HEK293T (cell line): Measurements from ENCODE around the gene CCDC34.

Source experiments
- CTCF ChIA-PET: fragments of 350-600 bp; formaldehyde crosslinking; extraction: SDS; loops from one replicate; lab custom pipeline; 2021; ENCODE audit warnings: antibody characterized with exemption, inconsistent platforms; lab: Yijun Ruan, JAX
- POLR2A ChIA-PET: fragments of 350-600 bp; formaldehyde crosslinking; extraction: SDS; loops from one replicate; lab custom pipeline; 2020; ENCODE audit warnings: antibody characterized with exemption, inconsistent platforms; lab: Yijun Ruan, JAX
- DNase-seq: peaks from one replicate; pipeline ENCODE4 v3.0.0; 2012; ENCODE audit warnings: mixed read lengths; ENCODE audit errors: extremely low spot score
- ARNT ChIP-seq: fragments of 450-650 bp; IDR thresholded peaks from 2 replicates; pipeline ENCODE4 v1.6.1; 2017; ENCODE audit warnings: mild to moderate bottlenecking
- BHLHE40 ChIP-seq: fragments of 450-650 bp; IDR thresholded peaks from 2 replicates; pipeline ENCODE4 v1.6.1; 2016; ENCODE audit warnings: mild to moderate bottlenecking, moderate library complexity, borderline replicate concordance
- CTBP1 ChIP-seq: fragments of 450-650 bp; IDR thresholded peaks from 2 replicates; pipeline ENCODE4 v1.6.1; 2016; ENCODE audit warnings: borderline replicate concordance
- ELF4 ChIP-seq: fragments of 450-650 bp; IDR thresholded peaks from 2 replicates; pipeline ENCODE4 v1.6.1; 2017; ENCODE audit warnings: antibody characterized with exemption
- FOXA1 ChIP-seq: fragments of 450-650 bp; IDR thresholded peaks from 2 replicates; pipeline ENCODE4 v1.6.1; 2016; ENCODE audit warnings: mild to moderate bottlenecking
- FOXK2 ChIP-seq: fragments of 450-650 bp; IDR thresholded peaks from 2 replicates; pipeline ENCODE4 v1.6.1; 2016; ENCODE audit warnings: mild to moderate bottlenecking
- FOXM1 ChIP-seq: fragments of 450-650 bp; IDR thresholded peaks from 2 replicates; pipeline ENCODE4 v1.6.1; 2017; ENCODE audit warnings: mild to moderate bottlenecking, borderline replicate concordance
- HDGF ChIP-seq: fragments of 450-650 bp; IDR thresholded peaks from 2 replicates; pipeline ENCODE4 v1.6.1; 2017; ENCODE audit warnings: antibody characterized with exemption, borderline replicate concordance
- L3MBTL2 ChIP-seq: fragments of 450-650 bp; conservative IDR thresholded peaks from 2 replicates; pipeline ENCODE4 v1.6.1; 2016; ENCODE audit warnings: mild to moderate bottlenecking
- LEF1 ChIP-seq: fragments of 450-650 bp; IDR thresholded peaks from 2 replicates; pipeline ENCODE4 v1.6.1; 2017; ENCODE audit warnings: mild to moderate bottlenecking, borderline replicate concordance
- NFRKB ChIP-seq: fragments of 450-650 bp; IDR thresholded peaks from 2 replicates; pipeline ENCODE4 v1.6.1; 2016; ENCODE audit warnings: mild to moderate bottlenecking, moderate library complexity
- PKNOX1 ChIP-seq: fragments of 450-650 bp; IDR thresholded peaks from 2 replicates; pipeline ENCODE4 v1.6.1; 2016
- SP1 ChIP-seq: fragments of 450-650 bp; IDR thresholded peaks from 2 replicates; pipeline ENCODE4 v1.6.1; 2017
- SUZ12 ChIP-seq: fragments of 450-650 bp; IDR thresholded peaks from 2 replicates; pipeline ENCODE4 v1.6.1; 2016; ENCODE audit warnings: mild to moderate bottlenecking
- TARDBP ChIP-seq: fragments of 450-650 bp; IDR thresholded peaks from 2 replicates; pipeline ENCODE4 v1.6.1; 2016
- ZNF384 ChIP-seq: fragments of 450-650 bp; IDR thresholded peaks from 2 replicates; pipeline ENCODE4 v1.6.1; 2016

The CCDC34 gene

GRCh38 chr11:27293515-27294417, 69.2 kb downstream of the CCDC34 start:
- DNase-seq, result no peak
- POLR2A ChIA-PET, result interaction anchor here (1.8 kb wide), 1 partner anchor 60 kb away, joined by 4 read pairs; no protein-coding TSS in a partner anchor
- CTCF ChIA-PET, result interaction anchor here (0.9 kb wide), 1 partner anchor 82 kb away, joined by 3 read pairs; no protein-coding TSS in a partner anchor
- no peak for TF ChIP-seq CTBP1
- TF ChIP-seq L3MBTL2, result no peak
- TF ChIP-seq FOXK2, result no peak
- no peak for TF ChIP-seq PKNOX1
- TF ChIP-seq BHLHE40, result no peak
- no peak for TF ChIP-seq ARNT
- no peak for TF ChIP-seq ZNF384

- ChIA-PET POLR2A (no interaction called here), CTCF (no interaction called here)
- DNase-seq, result no peak
- no peak for TF ChIP-seq ARNT
- TF ChIP-seq FOXK2, result no peak
- TF ChIP-seq SUZ12, result no peak
- no peak for TF ChIP-seq HDGF
- TF ChIP-seq PKNOX1, result no peak
- TF ChIP-seq LEF1, result no peak
- TF ChIP-seq FOXM1, result no peak
- no peak for TF ChIP-seq L3MBTL2
- no peak for TF ChIP-seq ELF4
- no peak for TF ChIP-seq TARDBP
- no peak for TF ChIP-seq NFRKB
- no peak for TF ChIP-seq ZNF384
- TF ChIP-seq CTBP1, result no peak
- no peak for TF ChIP-seq FOXA1
- no peak for TF ChIP-seq SP1
- TF ChIP-seq BHLHE40, result no peak
These were observed 70.4 kb downstream of the CCDC34 start for GRCh38 chr11:27292637-27293010.

GRCh38 chr11:27291954-27292636, 70.9 kb downstream of the CCDC34 start:
- no peak for DNase-seq
- TF ChIP-seq LEF1 (no peak), HDGF (no peak), ARNT (no peak), ZNF384 (no peak), ELF4 (no peak), TARDBP (no peak), SUZ12 (no peak), BHLHE40 (no peak), SP1 (no peak), PKNOX1 (no peak), NFRKB (no peak), FOXM1 (no peak), CTBP1 (no peak), FOXK2 (no peak)
- ChIA-PET CTCF (interaction anchor here (0.6 kb wide), 1 partner anchor 90 kb away, joined by 5 read pairs; no protein-coding TSS in a partner anchor), POLR2A (no interaction called here)

DNA sequence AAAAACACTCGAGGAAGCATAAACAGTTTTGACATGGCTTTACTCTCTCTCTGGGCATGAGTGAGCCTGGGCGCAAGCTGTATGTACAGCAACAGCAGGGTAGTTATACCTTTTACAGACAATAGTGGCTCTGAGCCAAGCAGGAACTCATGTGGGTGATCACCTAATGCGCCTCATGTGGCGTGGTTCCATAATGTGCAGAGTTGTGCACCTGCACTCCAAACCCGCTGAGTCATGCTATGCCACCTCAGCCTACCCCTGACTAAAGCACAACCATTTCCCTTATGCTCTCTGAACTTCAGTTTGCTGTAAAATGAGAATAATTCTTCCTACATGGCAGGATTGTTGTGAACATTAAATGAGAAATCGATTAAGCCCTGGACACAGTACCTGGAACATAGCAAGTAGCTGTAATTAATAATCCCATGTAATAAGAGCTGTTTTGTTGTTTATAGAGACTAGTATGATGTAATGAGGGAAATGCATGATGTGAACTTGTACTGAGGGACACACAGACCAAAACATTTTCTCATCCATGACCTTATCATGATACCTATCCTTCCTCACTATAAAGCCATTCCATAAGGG, 71.6 kb downstream of the CCDC34 start:
- no peak for DNase-seq
- no peak for TF ChIP-seq ELF4
- no peak for TF ChIP-seq NFRKB
- no peak for TF ChIP-seq LEF1
- no peak for TF ChIP-seq BHLHE40
- TF ChIP-seq FOXA1, result no peak
- TF ChIP-seq FOXM1, result no peak
- no peak for TF ChIP-seq TARDBP
- no peak for TF ChIP-seq HDGF
- TF ChIP-seq PKNOX1, result no peak
- TF ChIP-seq ZNF384, result no peak
- TF ChIP-seq L3MBTL2, result no peak
- no peak for TF ChIP-seq SP1
- no peak for TF ChIP-seq SUZ12
- no peak for TF ChIP-seq ARNT
- no peak for TF ChIP-seq CTBP1
- no peak for TF ChIP-seq FOXK2
- ChIA-PET CTCF (interaction anchor here (0.6 kb wide), 1 partner anchor 89 kb away, joined by 5 read pairs; no protein-coding TSS in a partner anchor), POLR2A (interaction anchor here (0.7 kb wide), 1 partner anchor 15 kb away, joined by 3 read pairs; no protein-coding TSS in a partner anchor)
